Uterus (tissue), 4 donors: ENCODE data around the gene NEDD4. TPM values are rescaled to one million over a fixed set of nuclear protein-coding genes. Genes with fewer than 3 reads are reported as not detected.

Source experiments
- DNase-seq, 2 donors: peaks; one replicate each; pipeline ENCODE4 v3.0.0-alpha.2; 2019 to 2020
- H3K27ac ChIP-seq, 2 donors: fragments of 200-600 bp; sonication (generic); 1 replicate in 1 of 2; 2 replicates in 1 of 2; pipeline ENCODE4 v1.5.1; 2016 to 2018
- H3K27me3 ChIP-seq, 2 donors: fragments of 200-600 bp; sonication (generic); one replicate each; pipeline ENCODE4 v1.5.1; 2018 to 2019; ENCODE audit warnings: control low read depth in 1 of 2
- H3K36me3 ChIP-seq, 2 donors: fragments of 200-600 bp; sonication (generic); one replicate each; pipeline ENCODE4 v1.5.1; 2019; ENCODE audit warnings: control low read depth in 1 of 2
- H3K4me1 ChIP-seq, 2 donors: fragments of 200-600 bp; sonication (generic); one replicate each; pipeline ENCODE4 v1.5.1; 2018 to 2019; ENCODE audit warnings: control low read depth in 1 of 2
- H3K4me3 ChIP-seq, 2 donors: fragments of 200-600 bp; sonication (generic); 1 replicate in 1 of 2; 2 replicates in 1 of 2; pipeline ENCODE4 v1.5.1; 2018 to 2019; ENCODE audit warnings: mild to moderate bottlenecking in 1 of 2
- H3K9me3 ChIP-seq, 2 donors: fragments of 200-600 bp; sonication (generic); one replicate each; pipeline ENCODE4 v1.5.1; 2019; ENCODE audit warnings: control low read depth in 1 of 2
- CTCF ChIP-seq, 4 experiments: fragments of 200-600 bp in 2 of 4; fragments of 450-650 bp in 2 of 4; sonication (generic) in 2 of 4; IDR thresholded peaks; one replicate each; pipeline ENCODE4 v1.5.1; 2016 to 2019; ENCODE audit warnings: antibody characterized with exemption in 4 of 4, mild to moderate bottlenecking in 2 of 4, moderate library complexity in 1 of 4
- POLR2A ChIP-seq, 2 donors: fragments of 450-650 bp; IDR thresholded peaks; one replicate each; pipeline ENCODE4 v1.6.1; 2016; ENCODE audit warnings: antibody characterized with exemption in 2 of 2, mild to moderate bottlenecking in 1 of 2, moderate library complexity in 1 of 2
- intact Hi-C: fragments of 100-400 bp; cut with DNase I; formaldehyde crosslinking; loops from one replicate; pipeline ENCODE4 v1.15.1; 2023; ENCODE audit warnings: low total_unique reads
- total RNA-seq, 4 donors: library from RNA; depleted of rRNA in 3 of 4; stranded (reverse); fragments of >200 nt in 3 of 4; gene quantifications; one replicate each; pipeline versions ENCODE4 v1.1.0 to v1.2.4, GENCODE V29; 2014 to 2023
- donor health status: DM: yes; HTN: yes; CAD: no.

NEDD4 gene
- total RNA-seq, 4 donors from 2014 or later = 13.3 to 44.0 (median 35.6) TPM

- no peak overlapping the region for H3K27ac ChIP-seq
- no peaks in the 10 kb centered on the region for H3K36me3 ChIP-seq
- no peak overlapping the region for H3K4me3 ChIP-seq
- DNase-seq = no peak
- H3K27me3 ChIP-seq = no peaks in the 10 kb centered on the region
- no peaks in the 10 kb centered on the region for H3K4me1 ChIP-seq
- H3K9me3 ChIP-seq = no peaks in the 10 kb centered on the region
- intact Hi-C loops = no loop called here
- TF ChIP-seq CTCF (IDR thresholded peaks at IDR 0.05) = no peak
- no peak for TF ChIP-seq POLR2A (IDR thresholded peaks at IDR 0.05)
These were observed 132.9 kb downstream of the NEDD4 start for GRCh38 chr15:55860468-55860867.

- no peaks in the 10 kb centered on the region for H3K4me1 ChIP-seq
- intact Hi-C loops = no loop called here
- H3K27ac ChIP-seq = no peak overlapping the region
- H3K9me3 ChIP-seq = no peaks in the 10 kb centered on the region
- no peak overlapping the region for H3K4me3 ChIP-seq
- H3K36me3 ChIP-seq = no peaks in the 10 kb centered on the region
- no peak for TF ChIP-seq POLR2A (IDR thresholded peaks at IDR 0.05)
- TF ChIP-seq CTCF (IDR thresholded peaks at IDR 0.05) = no peak
- DNase-seq = no peak
- no peaks in the 10 kb centered on the region for H3K27me3 ChIP-seq
These were observed 133.7 kb downstream of the NEDD4 start for GRCh38 chr15:55859681-55860080.

- no peaks in the 10 kb centered on the region for H3K36me3 ChIP-seq
- TF ChIP-seq CTCF (IDR thresholded peaks at IDR 0.05) (no peak), POLR2A (IDR thresholded peaks at IDR 0.05) (no peak)
These were observed 134.8 kb downstream of the NEDD4 start for GRCh38 chr15:55858661-55859060.

GRCh38 chr15:55856506-55857164, 136.8 kb downstream of the NEDD4 start:
- Histone ChIP-seq H3K36me3 (no peaks in the 10 kb centered on the region), H3K4me3 (no peak overlapping the region), H3K27me3 (no peaks in the 10 kb centered on the region), H3K27ac (no peak overlapping the region), H3K4me1 (no peaks in the 10 kb centered on the region), H3K9me3 (no peaks in the 10 kb centered on the region)
- TF ChIP-seq POLR2A (IDR thresholded peaks at IDR 0.05) (no peak), CTCF (IDR thresholded peaks at IDR 0.05) (no peak)
- intact Hi-C loops = no loop called here
- no peak for DNase-seq

More at GRCh38 chr15:55858661-55859060, 134.8 kb downstream of the NEDD4 start:
- Histone ChIP-seq H3K4me3 (no peak overlapping the region), H3K27ac (no peak overlapping the region), H3K4me1 (no peaks in the 10 kb centered on the region), H3K27me3 (no peaks in the 10 kb centered on the region), H3K9me3 (no peaks in the 10 kb centered on the region)
- no peak for DNase-seq
- intact Hi-C loops = no loop called here

GRCh38 chr15:55853134-55853533, 140.3 kb downstream of the NEDD4 start:
- Histone ChIP-seq H3K27ac (no peak overlapping the region), H3K9me3 (no peaks in the 10 kb centered on the region), H3K4me1 (no peaks in the 10 kb centered on the region), H3K27me3 (no peaks in the 10 kb centered on the region), H3K36me3 (no peaks in the 10 kb centered on the region), H3K4me3 (no peak overlapping the region)
- DNase-seq = no peak
- intact Hi-C loops = no loop called here
- TF ChIP-seq CTCF (IDR thresholded peaks at IDR 0.05) (no peak), POLR2A (IDR thresholded peaks at IDR 0.05) (no peak)
